Peyer's patch (tissue), 4 donors: Measurements from ENCODE around the gene MGST2. TPM values are rescaled to one million over a fixed set of nuclear protein-coding genes. Genes with fewer than 3 reads are reported as not detected.

Experiments
- DNase-seq, 3 donors: peaks; one replicate each; pipeline ENCODE4 v3.0.0-alpha.2; 2017 to 2019
- H3K27ac ChIP-seq, 4 donors: fragments of 200-600 bp; sonication (generic); one replicate each; pipeline ENCODE4 v1.5.1; 2016 to 2019
- H3K27me3 ChIP-seq, 2 donors: fragments of 200-600 bp; sonication (generic); one replicate each; pipeline ENCODE4 v1.5.1; 2019
- H3K36me3 ChIP-seq, 3 donors: fragments of 200-600 bp; sonication (generic); one replicate each; pipeline ENCODE4 v1.5.1; 2016 to 2019
- H3K4me1 ChIP-seq, 4 donors: fragments of 200-600 bp; sonication (generic); one replicate each; pipeline ENCODE4 v1.5.1; 2016 to 2019
- H3K4me3 ChIP-seq, 4 donors: fragments of 200-600 bp; sonication (generic); 1 replicate in 3 of 4; 2 replicates in 1 of 4; pipeline ENCODE4 v1.5.1; 2016 to 2019; ENCODE audit warnings: mild to moderate bottlenecking in 1 of 4
- H3K9me3 ChIP-seq, 4 donors: fragments of 200-600 bp; sonication (generic); one replicate each; pipeline ENCODE4 v1.5.1; 2016 to 2019; ENCODE audit warnings: mild to moderate bottlenecking in 1 of 4
- POLR2A ChIP-seq, 2 donors: fragments of 450-650 bp; IDR thresholded peaks; one replicate each; pipeline ENCODE4 v1.5.1; 2017; ENCODE audit warnings: antibody characterized with exemption in 2 of 2, mild to moderate bottlenecking in 2 of 2, moderate library complexity in 2 of 2
- total RNA-seq, 4 donors: library from RNA; depleted of rRNA; stranded (reverse); fragments of >200 nt; gene quantifications; one replicate each; pipeline ENCODE4 v1.1.0, GENCODE V29; 2016
- TF ChIP-seq, protein P1 (sequence below), 6 experiments: fragments of 450-650 bp in 4 of 6; fragments of 200-600 bp in 2 of 6; sonication (generic) in 1 of 6; IDR thresholded peaks; one replicate each; pipeline ENCODE4 v1.5.1; 2017 to 2019; ENCODE audit warnings: antibody characterized with exemption in 6 of 6, mild to moderate bottlenecking in 3 of 6, moderate library complexity in 1 of 6

The MGST2 gene
- total RNA-seq, 4 donors from 2014 or later = 21.5 to 137 (median 83.4) TPM

GRCh38 chr4:139663561-139664138, 2.0 kb upstream of the MGST2 start:
- no peak for DNase-seq
- Histone ChIP-seq H3K27ac (peak overlapping the region in 2 of 4 donors; percentile 26 to 45), H3K4me1 (peaks cover 0 to 31% (median 3%) of the 10 kb centered on the region in 4 donors), H3K27me3 (no peaks in the 10 kb centered on the region), H3K9me3 (no peaks in the 10 kb centered on the region), H3K4me3 (no peak overlapping the region), H3K36me3 (no peaks in the 10 kb centered on the region)
- TF ChIP-seq POLR2A (IDR thresholded peaks at IDR 0.05) = no peak
- TF ChIP-seq, protein P1, sequence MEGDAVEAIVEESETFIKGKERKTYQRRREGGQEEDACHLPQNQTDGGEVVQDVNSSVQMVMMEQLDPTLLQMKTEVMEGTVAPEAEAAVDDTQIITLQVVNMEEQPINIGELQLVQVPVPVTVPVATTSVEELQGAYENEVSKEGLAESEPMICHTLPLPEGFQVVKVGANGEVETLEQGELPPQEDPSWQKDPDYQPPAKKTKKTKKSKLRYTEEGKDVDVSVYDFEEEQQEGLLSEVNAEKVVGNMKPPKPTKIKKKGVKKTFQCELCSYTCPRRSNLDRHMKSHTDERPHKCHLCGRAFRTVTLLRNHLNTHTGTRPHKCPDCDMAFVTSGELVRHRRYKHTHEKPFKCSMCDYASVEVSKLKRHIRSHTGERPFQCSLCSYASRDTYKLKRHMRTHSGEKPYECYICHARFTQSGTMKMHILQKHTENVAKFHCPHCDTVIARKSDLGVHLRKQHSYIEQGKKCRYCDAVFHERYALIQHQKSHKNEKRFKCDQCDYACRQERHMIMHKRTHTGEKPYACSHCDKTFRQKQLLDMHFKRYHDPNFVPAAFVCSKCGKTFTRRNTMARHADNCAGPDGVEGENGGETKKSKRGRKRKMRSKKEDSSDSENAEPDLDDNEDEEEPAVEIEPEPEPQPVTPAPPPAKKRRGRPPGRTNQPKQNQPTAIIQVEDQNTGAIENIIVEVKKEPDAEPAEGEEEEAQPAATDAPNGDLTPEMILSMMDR (IDR thresholded peaks at IDR 0.05) = no peak

DNA sequence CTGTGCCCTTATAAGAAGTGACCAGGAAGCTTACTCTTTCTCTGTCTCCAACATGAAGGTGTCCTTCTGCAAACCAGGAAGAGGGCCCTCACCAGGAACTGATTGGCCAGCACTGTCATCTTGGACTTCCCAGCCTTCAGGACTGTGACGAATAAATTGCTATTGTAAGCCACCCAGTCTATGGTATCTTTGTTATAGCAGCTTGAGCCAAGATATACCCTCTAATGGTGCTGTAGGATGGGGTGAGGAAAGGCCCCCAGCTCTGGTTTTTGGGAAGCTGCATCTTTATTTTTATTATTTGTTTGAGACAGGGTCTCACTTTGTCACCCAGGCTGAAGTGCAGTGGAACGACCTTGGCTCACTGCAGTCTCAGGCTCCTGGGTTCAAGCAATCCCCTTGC, 1.2 kb upstream of the MGST2 start:
- no peak for DNase-seq
- Histone ChIP-seq H3K27ac (peak overlapping the region in 3 of 4 donors; percentile 20 to 94 (median 66)), H3K4me3 (no peak overlapping the region), H3K9me3 (no peaks in the 10 kb centered on the region), H3K4me1 (peaks cover 0 to 31% (median 3%) of the 10 kb centered on the region in 4 donors), H3K27me3 (no peaks in the 10 kb centered on the region), H3K36me3 (no peaks in the 10 kb centered on the region)
- no peak for TF ChIP-seq POLR2A (IDR thresholded peaks at IDR 0.05)
- TF ChIP-seq, protein P1 (IDR thresholded peaks at IDR 0.05) = no peak

DNA sequence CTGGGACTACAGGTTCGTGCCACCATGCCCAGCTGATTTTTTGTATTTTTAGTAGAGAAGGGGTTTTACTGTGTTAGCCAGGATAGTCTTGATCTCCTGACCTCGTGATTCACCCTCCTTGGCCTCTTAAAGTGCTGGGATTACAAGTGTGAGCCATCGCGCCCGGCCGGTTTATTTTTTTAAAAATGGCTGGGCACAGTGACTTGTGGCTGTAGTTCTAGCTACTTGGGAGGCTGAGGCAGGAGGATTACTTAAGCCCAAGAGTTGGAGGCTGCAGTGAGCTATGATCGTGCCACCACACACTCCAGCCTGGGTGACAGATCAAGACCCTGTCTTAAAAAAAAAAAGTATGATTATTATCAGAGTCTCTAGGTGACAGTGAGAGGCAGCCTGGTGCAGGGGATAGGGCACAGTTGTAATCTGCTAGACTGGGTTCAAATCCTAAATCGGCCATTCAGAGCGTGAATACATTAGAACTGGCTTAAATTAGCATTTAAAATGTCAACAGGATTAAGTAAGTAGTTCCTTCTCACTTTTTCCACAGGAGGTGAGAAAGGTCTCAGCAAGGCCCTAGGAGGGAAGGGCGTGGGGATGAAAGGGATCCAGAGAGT, 435 bp upstream of the MGST2 start:
- Histone ChIP-seq H3K9me3 (no peaks in the 10 kb centered on the region), H3K36me3 (no peaks in the 10 kb centered on the region), H3K27ac (peak overlapping the region; percentile 66 to 94 (median 77)), H3K4me3 (peak overlapping the region; percentile 46 to 85 (median 54)), H3K4me1 (peaks cover 0 to 31% (median 3%) of the 10 kb centered on the region in 4 donors), H3K27me3 (no peaks in the 10 kb centered on the region)
- no peak for DNase-seq
- TF ChIP-seq, protein P1 (IDR thresholded peaks at IDR 0.05) = no peak
- TF ChIP-seq POLR2A (IDR thresholded peaks at IDR 0.05) = no peak

DNA sequence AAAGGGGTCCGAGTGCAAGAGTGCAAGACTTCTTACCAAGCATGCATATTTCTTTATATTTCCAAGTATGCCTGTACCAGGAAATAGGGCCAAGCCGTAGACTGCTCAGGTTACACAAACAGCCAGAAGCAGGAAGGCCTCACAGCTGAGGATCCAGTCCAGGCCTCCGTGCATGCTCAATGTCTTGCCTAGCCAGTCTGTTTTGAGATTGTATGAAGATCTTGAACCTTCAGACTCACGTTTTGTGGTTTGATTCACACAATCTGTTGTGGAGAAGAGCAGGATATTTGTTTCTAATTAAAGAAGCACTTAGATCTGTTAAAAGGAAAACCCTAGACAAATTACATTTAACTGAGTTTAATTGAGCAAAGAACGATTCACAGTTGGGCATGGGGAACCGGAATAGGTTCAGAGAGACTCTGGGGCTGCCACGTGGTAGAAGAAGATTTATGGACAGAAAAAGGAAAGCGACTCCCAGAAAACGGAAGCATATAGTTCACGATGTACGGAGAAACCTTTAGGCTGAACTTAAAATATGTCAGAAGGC, 1.2 kb downstream of the MGST2 start:
- Histone ChIP-seq H3K36me3 (no peaks in the 10 kb centered on the region), H3K27ac (peak overlapping the region in 3 of 4 donors; percentile 66 to 94 (median 87)), H3K9me3 (no peaks in the 10 kb centered on the region), H3K4me3 (peak overlapping the region; percentile 46 to 85 (median 54)), H3K4me1 (peaks cover 0 to 18% (median 3%) of the 10 kb centered on the region in 4 donors), H3K27me3 (no peaks in the 10 kb centered on the region)
- TF ChIP-seq, protein P1 (IDR thresholded peaks at IDR 0.05) = no peak
- no peak for TF ChIP-seq POLR2A (IDR thresholded peaks at IDR 0.05)
- peak in 2 of 3 donors; percentile 61 to 67 for DNase-seq

DNA sequence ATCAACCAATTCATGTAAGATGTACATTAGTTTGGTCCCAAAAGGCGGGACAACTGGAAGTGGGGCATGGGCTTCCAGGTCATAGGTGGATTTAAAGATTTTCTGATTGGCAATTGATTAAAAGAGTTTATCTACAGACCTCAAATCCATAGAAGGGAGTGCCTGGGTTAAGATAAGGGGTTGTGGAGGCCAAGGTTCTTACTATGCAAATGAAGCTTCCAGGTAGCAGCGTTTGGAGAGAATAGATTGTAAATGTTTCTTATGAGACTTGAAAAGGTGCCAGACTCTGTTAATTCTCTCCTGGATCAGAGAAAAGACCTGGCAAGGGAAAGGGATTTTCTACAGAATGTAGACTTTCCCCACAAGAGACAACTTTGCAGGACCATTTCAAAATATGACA, 2.4 kb downstream of the MGST2 start:
- TF ChIP-seq, protein P1 (IDR thresholded peaks at IDR 0.05) = no peak
- TF ChIP-seq POLR2A (IDR thresholded peaks at IDR 0.05) = no peak

More for the DNA sequence above, 2.4 kb downstream of the MGST2 start:
- DNase-seq = no peak
- peaks cover 0 to 18% (median 3%) of the 10 kb centered on the region in 4 donors for H3K4me1 ChIP-seq
- H3K27ac ChIP-seq = peak overlapping the region in 3 of 4 donors; percentile 63 to 87 (median 66)
- H3K9me3 ChIP-seq = no peaks in the 10 kb centered on the region
- peak overlapping the region in 2 of 4 donors; percentile 58 to 85 for H3K4me3 ChIP-seq
- H3K27me3 ChIP-seq = no peaks in the 10 kb centered on the region
- H3K36me3 ChIP-seq = no peaks in the 10 kb centered on the region
